T-helper 1 cell treated with Interleukin-12 subunit alpha and Interleukin-12 subunit beta and Interleukin-4 antibody, amounts not matched to agents 30 μg/mL and 1 μg/mL, for 36 hours (primary cell): ENCODE data around the gene ZNF275.

Experiments
- H3K27ac Mint-ChIP-seq: one replicate; pipeline ENCODE4 v1.8.0; 2021; ENCODE audit warnings: mild to moderate bottlenecking, mixed read lengths
- H3K27me3 Mint-ChIP-seq: one replicate; pipeline ENCODE4 v1.8.0; 2021; ENCODE audit warnings: low read depth, mixed read lengths
- H3K36me3 Mint-ChIP-seq: one replicate; pipeline ENCODE4 v1.8.0; 2021; ENCODE audit warnings: low read depth, mixed read lengths
- H3K4me1 Mint-ChIP-seq: one replicate; pipeline ENCODE4 v1.8.0; 2021; ENCODE audit warnings: low read depth, mixed read lengths
- H3K4me3 Mint-ChIP-seq: one replicate; pipeline ENCODE4 v1.8.0; 2021; ENCODE audit warnings: mild to moderate bottlenecking, moderate library complexity, mixed read lengths
- H3K9me3 Mint-ChIP-seq: one replicate; pipeline ENCODE4 v1.8.0; 2021; ENCODE audit warnings: mixed read lengths

ZNF275 gene

DNA sequence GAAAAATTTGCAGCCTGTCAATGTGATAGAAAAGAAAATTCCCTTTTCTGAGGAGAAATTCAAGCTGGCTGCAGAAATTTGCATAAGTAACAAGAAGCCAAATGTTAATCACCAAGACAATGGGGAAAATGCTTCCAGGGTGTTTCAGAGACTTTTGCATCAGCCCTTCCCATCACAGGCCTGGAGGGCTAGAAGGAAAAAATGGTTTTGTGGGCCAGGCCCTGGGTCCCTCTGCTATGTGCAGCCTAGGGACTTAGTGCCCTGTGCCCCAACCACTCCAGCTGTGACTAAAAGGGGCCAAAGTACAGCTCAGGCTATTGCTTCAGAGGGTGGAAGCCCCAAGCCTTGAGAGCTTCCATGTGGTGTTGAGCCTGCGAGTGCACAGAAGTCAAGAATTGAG lies 23.9 kb downstream of the ZNF275 start:
- Mint-ChIP-seq H3K9me3 (peaks cover 6% of the 10 kb centered on the region), H3K4me3 (no peak overlapping the region), H3K4me1 (no peaks in the 10 kb centered on the region), H3K27me3 (no peaks in the 10 kb centered on the region), H3K36me3 (peaks cover 2% of the 10 kb centered on the region), H3K27ac (no peak overlapping the region)

DNA sequence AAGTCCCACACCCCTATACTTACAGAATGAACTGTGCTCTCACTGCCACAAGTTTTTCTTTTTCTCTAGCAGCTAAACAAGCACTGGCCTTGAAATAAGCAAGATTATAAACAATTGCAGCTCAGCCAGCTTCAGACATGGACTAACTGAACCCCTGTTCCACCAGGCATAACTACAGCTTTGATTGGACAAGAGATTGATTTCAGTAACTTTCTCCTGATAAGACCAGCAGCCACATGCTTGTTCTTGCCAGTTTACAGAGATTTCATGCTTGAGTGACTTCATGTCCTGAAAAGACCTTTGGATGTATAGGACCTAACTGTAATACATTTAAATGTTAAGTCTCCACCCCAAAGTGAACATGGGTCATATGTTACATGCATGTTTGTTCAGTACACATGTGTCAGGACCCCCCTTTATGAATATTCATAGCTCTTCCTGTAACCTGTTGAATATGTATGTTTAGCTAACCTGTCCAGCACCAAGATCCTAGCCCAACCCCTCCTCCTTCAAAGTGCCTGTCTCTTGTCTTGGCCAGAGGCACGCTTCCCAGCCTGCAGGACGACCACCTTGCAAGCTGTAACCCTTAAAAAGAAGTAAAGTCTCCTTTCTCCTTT lies 27.9 kb downstream of the ZNF275 start:
- H3K36me3 Mint-ChIP-seq = no peaks in the 10 kb centered on the region
- no peak overlapping the region for H3K27ac Mint-ChIP-seq
- peaks cover 6% of the 10 kb centered on the region for H3K9me3 Mint-ChIP-seq
- no peaks in the 10 kb centered on the region for H3K27me3 Mint-ChIP-seq
- H3K4me1 Mint-ChIP-seq = peaks cover 5% of the 10 kb centered on the region
- H3K4me3 Mint-ChIP-seq = no peak overlapping the region

DNA sequence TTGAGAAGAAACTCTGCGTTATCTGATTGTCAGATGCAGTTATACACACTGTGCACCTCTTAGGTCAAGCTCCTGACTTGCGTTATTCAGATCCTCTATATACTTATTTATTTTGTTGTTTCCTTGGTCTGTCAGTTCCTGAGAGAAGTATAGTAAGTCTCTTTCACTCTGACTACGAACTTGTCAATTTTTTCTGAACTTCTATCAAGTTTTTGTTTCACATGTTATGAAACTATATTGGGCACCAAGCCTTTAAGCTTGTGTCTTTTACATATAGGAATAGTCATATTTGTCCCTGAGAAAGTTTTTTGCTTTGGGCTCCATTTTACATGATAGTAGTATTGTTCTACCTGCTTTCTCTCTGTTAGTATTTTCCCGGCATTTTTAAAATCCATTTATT lies 31.7 kb downstream of the ZNF275 start:
- H3K9me3 Mint-ChIP-seq = no peaks in the 10 kb centered on the region
- H3K36me3 Mint-ChIP-seq = peaks cover 1% of the 10 kb centered on the region
- no peak overlapping the region for H3K27ac Mint-ChIP-seq
- H3K4me3 Mint-ChIP-seq = no peak overlapping the region
- peaks cover 7% of the 10 kb centered on the region for H3K4me1 Mint-ChIP-seq
- no peaks in the 10 kb centered on the region for H3K27me3 Mint-ChIP-seq

DNA sequence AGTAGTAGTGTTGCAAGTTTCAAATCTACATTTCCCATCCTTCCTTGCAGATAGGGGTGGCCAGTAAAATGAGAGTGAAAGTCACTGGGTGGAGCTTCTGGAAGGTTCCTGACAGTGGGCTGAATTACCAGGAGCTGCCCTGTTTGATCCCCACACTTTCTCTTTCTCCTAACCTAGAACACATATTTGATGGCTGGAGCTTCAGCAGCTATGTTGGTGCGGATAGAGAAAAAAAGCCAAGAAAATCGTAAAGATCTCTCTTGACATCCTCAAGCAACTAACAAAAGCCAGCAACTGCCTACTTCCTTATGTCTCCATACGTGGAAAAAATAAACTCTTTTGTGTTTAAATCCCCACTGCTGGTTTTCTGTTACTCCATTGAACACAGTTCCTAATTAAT lies 32.2 kb downstream of the ZNF275 start:
- Mint-ChIP-seq H3K27ac (no peak overlapping the region), H3K4me3 (no peak overlapping the region), H3K9me3 (no peaks in the 10 kb centered on the region), H3K36me3 (peaks cover 1% of the 10 kb centered on the region), H3K4me1 (peaks cover 9% of the 10 kb centered on the region), H3K27me3 (no peaks in the 10 kb centered on the region)

DNA sequence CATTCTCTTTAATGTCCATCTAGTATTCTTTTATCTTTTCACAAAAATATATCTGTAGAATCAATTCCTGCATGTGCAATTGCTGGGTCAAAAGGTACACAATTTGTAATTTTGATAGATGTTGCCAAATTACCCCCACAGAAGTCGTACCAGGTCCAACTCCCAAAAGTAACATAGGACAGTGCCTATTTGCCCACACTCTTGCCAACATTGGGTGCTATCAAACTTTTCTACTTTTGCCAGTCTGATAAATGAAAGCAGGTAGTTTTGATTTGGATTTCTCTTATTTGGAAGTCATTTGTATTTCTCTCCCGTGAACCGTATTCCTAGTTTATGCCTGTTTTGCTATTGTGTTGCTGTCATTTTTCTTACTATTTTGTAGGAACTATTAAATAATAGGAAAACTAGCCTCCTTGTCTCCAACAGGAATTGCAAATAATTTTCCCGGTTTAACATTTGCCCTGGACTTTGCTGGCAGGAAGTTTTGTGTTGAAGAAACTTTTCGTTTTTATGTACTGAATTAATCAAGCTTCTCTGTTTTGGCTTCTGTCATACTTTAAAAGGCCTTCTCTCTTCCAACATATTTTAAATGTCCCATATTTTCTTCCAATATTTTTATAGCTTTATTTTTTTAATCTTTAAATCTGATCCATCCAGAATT lies 33.1 kb downstream of the ZNF275 start:
- H3K4me3 Mint-ChIP-seq = no peak overlapping the region
- peaks cover 9% of the 10 kb centered on the region for H3K4me1 Mint-ChIP-seq
- H3K9me3 Mint-ChIP-seq = no peaks in the 10 kb centered on the region
- H3K27me3 Mint-ChIP-seq = no peaks in the 10 kb centered on the region
- H3K36me3 Mint-ChIP-seq = peaks cover 1% of the 10 kb centered on the region
- no peak overlapping the region for H3K27ac Mint-ChIP-seq

DNA sequence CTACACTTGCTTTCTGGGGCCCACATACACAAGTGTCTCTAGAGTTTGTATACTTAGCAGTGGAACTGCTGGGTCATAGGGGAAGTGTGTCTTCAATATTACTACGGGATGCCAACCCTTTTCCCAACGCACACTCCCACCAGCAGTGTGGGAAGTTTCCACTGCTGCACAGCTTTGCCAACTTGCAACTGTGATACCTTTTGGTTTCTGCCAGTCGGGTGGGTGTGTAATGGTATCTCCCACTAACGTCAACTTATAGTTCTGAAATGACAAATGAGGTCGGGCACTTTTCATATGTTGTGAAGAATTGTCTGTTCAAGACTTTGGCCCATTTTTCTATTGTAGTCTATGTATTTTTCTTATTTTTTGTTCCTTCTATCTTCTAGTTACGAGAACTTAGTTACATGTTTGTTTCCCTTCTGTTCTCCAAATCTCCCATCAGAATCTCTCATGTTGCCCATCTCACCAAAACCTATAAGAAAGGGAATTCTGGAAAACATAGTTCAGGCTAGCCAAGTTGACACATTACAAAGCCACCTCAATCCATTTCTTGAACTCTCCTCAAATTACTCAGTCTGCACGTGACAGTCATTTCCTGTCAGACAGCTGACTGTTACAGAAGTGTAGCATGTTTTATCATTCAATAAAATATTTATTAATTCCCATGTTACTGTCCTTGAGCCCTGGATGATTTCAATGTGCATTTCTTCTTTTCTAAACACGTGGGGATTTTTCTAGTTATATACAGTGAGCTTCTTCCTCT lies 36.5 kb downstream of the ZNF275 start:
- Mint-ChIP-seq H3K4me3 (no peak overlapping the region), H3K27ac (no peak overlapping the region), H3K36me3 (peaks cover 1% of the 10 kb centered on the region), H3K4me1 (peaks cover 9% of the 10 kb centered on the region), H3K9me3 (no peaks in the 10 kb centered on the region), H3K27me3 (no peaks in the 10 kb centered on the region)

DNA sequence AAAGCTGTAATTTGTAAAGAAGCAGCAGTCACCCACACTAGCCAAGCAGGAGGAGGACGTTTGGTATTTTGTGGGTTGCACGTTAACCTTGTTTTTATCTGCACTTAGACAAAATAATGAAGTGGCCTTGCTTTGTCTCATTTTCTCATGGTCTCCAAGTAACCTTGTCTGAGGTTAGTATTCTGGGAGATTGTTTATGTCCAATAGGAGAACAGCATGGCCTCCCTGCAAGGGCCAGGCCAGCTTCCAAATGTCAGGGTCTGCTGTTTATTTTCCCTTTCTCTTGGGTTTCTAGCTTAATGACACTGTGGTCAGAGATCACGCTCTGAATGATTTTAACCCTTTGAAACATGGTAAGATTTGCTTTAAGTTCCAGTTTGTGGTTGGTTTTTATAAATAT lies 37.3 kb downstream of the ZNF275 start:
- Mint-ChIP-seq H3K9me3 (no peaks in the 10 kb centered on the region), H3K4me1 (peaks cover 4% of the 10 kb centered on the region), H3K27me3 (no peaks in the 10 kb centered on the region), H3K36me3 (peaks cover 1% of the 10 kb centered on the region), H3K4me3 (no peak overlapping the region), H3K27ac (no peak overlapping the region)

DNA sequence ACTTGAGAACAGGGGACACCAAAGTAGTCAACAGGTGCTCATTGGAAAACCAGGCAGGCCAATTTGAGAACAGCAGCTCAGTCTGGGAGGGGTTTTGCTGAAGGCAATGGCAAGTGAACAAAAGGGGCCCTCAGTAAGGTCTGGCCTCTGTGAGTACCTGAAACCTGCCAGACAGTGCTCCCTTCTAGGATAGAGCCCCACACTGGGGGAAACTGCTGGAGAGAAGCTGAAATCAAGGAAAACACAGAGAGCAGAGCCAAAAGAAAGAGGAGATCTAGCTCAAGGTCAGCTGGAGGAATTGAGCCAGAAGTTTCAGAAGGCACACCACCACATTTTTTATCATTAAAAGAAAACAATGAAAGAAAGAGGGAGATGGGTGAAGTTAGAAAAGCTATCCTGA lies 39.0 kb downstream of the ZNF275 start:
- peaks cover 4% of the 10 kb centered on the region for H3K4me1 Mint-ChIP-seq
- H3K27me3 Mint-ChIP-seq = no peaks in the 10 kb centered on the region
- H3K9me3 Mint-ChIP-seq = no peaks in the 10 kb centered on the region
- no peak overlapping the region for H3K4me3 Mint-ChIP-seq
- no peak overlapping the region for H3K27ac Mint-ChIP-seq
- H3K36me3 Mint-ChIP-seq = peaks cover 1% of the 10 kb centered on the region

DNA sequence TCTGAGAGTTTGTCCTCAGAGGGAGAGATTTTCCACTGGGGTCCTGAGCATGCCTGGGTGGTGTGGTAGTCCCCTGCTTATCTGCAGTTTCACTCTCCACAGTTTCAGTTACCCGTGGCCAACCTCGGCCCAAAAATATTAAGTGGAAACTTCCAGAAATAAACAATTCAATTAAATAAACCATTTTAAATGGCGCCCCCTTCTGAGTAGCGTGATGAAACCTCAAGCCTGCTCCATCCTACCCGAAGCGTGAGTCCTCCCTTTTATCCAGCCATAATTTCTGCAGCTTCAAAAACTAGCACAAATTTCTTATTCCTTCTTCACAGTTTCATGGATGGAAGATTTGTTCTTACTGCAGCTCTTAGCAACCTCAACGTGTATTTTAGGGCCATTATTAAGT lies 40.5 kb downstream of the ZNF275 start:
- Mint-ChIP-seq H3K4me3 (no peak overlapping the region), H3K4me1 (peaks cover 4% of the 10 kb centered on the region), H3K27me3 (no peaks in the 10 kb centered on the region), H3K9me3 (no peaks in the 10 kb centered on the region), H3K27ac (no peak overlapping the region), H3K36me3 (peaks cover 1% of the 10 kb centered on the region)

DNA sequence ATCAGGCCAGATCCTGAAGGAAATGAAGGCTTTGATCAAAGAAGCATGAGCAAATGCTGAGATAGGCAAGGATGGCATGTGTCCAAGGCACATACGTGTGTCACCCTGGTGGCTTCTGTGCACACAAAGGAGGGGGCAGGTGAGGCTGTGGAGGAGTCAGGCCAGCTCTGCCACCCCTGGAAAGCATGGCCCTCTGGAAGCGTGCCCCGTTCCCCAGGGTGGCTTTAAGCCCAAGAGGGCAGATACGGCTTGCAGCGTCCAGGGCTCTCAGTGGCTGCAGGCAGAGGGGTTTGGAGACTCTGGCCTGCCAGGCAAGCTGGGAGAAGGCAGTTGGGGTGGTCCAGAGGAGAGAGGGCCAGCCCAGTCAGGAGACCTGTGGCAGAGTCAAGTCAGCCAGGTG lies 41.6 kb downstream of the ZNF275 start:
- no peak overlapping the region for H3K27ac Mint-ChIP-seq

DNA sequence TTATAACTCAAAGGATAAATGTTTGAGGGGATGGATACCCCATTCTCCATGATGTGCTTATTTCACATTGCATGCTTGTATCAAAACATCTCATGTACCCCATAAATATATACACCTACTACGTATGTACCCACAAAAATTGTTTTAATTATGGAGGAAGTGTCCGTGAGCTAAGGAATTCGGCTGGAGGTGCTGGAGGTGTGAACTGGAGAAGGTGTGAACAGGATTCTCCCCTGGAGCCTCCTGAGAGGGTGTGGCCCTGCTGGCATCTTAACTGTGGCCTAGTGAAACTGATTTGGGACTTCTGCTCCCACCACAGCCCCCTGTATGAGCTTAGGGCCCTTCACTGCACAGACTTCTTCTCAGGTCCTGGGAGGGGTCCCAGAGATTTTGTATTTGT lies 43.8 kb downstream of the ZNF275 start:
- no peaks in the 10 kb centered on the region for H3K9me3 Mint-ChIP-seq
- no peaks in the 10 kb centered on the region for H3K4me1 Mint-ChIP-seq
- no peaks in the 10 kb centered on the region for H3K27me3 Mint-ChIP-seq
- H3K4me3 Mint-ChIP-seq = no peak overlapping the region
- no peak overlapping the region for H3K27ac Mint-ChIP-seq
- no peaks in the 10 kb centered on the region for H3K36me3 Mint-ChIP-seq

More for the DNA sequence above, 41.6 kb downstream of the ZNF275 start:
- Mint-ChIP-seq H3K9me3 (no peaks in the 10 kb centered on the region), H3K36me3 (peaks cover under 1% of the 10 kb centered on the region), H3K4me3 (no peak overlapping the region), H3K27me3 (no peaks in the 10 kb centered on the region), H3K4me1 (peaks cover 2% of the 10 kb centered on the region)

DNA sequence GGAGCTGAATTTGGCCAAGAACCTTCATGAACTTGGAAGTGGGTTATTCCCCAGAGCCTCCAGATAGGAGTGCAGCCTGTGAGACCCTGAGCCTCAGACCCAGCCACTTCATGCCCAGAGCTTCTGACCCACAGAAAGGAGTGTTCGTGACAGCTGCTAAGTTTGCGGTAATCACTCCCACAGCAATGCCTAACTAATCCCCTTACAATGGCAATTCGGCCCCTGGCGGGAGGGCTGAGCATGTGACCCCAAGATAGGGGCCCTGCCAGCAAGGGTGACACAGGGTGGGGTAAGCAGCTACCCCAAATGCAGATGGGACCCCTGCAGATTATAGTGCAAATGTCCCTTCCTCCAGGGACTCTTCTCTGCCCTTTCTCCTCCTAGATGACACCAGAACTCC lies 44.7 kb downstream of the ZNF275 start:
- Mint-ChIP-seq H3K27me3 (no peaks in the 10 kb centered on the region), H3K9me3 (no peaks in the 10 kb centered on the region), H3K4me1 (no peaks in the 10 kb centered on the region), H3K4me3 (no peak overlapping the region), H3K36me3 (no peaks in the 10 kb centered on the region), H3K27ac (no peak overlapping the region)

DNA sequence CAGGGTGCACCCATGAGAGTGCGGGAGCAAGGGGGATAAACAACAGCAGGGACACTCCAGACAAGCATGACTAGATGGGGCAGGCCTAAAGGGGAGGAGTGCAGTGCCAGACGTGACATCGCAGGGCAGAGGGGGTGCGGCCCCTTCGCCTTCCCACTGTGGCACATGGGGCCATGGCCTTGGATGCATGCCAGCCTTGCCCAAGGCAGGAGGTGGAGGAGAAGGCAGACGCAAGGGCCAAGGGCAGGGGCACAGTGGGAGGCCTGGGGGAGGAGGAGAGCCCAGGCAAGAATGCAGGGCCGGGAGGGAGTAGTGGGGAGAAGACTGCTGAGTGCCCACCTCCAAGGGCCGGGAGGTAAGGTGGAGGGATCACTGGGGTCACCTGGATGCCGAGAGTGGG lies 45.6 kb downstream of the ZNF275 start:
- Mint-ChIP-seq H3K27me3 (no peaks in the 10 kb centered on the region), H3K4me3 (no peak overlapping the region), H3K27ac (no peak overlapping the region), H3K9me3 (no peaks in the 10 kb centered on the region), H3K36me3 (no peaks in the 10 kb centered on the region), H3K4me1 (no peaks in the 10 kb centered on the region)

DNA sequence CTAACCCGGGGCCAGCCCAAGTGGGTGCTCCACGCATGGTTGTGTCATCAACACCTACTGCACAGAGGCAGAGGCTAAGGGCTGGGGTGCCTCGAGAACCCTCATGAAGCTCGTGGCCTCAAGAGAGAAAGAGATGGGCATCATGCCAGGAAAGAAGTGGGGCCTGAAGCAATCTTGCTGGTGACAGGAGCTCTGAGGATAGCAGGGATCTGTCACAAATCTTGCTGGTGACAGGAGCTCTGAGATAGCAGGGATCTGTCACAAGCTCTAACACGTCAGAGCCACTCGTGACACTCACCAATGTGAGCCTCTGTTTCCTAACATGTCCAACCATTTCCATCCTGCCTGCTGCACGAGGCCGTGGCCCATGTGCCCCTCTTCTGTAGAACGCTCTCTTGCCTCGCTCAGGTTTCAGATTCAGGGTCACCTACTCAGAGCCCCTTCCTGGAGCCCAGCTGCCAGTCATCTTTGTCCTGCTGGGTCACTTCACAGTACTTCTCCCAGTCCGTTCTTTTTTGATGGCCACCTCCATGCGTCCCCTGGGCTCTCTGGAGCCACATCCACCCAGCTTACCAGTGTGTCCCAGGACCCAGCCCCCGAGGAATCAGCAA lies 46.1 kb downstream of the ZNF275 start:
- no peak overlapping the region for H3K4me3 Mint-ChIP-seq
- no peaks in the 10 kb centered on the region for H3K27me3 Mint-ChIP-seq
- H3K36me3 Mint-ChIP-seq = no peaks in the 10 kb centered on the region
- no peaks in the 10 kb centered on the region for H3K4me1 Mint-ChIP-seq
- no peak overlapping the region for H3K27ac Mint-ChIP-seq
- no peaks in the 10 kb centered on the region for H3K9me3 Mint-ChIP-seq

DNA sequence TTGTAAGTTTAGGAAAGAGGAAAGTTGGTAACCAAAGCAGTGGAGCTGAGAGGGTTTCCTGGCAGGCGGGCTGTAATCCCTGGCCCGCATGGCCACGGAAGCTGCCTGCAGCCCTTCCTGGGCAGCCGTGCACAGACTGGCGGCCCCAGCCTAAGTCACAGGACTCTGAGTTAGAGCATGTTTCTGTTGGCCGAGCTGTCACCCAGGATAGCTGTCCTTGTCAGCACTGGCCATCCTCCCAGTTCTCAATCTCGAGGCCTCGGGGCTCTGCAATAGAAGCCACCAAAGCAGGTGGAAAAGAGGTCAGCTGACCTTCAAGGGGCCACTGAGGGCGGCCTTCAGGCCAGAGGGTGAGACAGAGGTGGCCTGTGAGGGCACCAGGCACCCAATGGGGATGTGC lies 46.7 kb downstream of the ZNF275 start:
- Mint-ChIP-seq H3K9me3 (no peaks in the 10 kb centered on the region), H3K4me1 (no peaks in the 10 kb centered on the region)

More for the DNA sequence above, 46.7 kb downstream of the ZNF275 start:
- Mint-ChIP-seq H3K27me3 (no peaks in the 10 kb centered on the region), H3K4me3 (no peak overlapping the region), H3K36me3 (no peaks in the 10 kb centered on the region), H3K27ac (no peak overlapping the region)
